ENCODE measurements around the gene FOSL1. TPM values are rescaled to one million over a fixed set of nuclear protein-coding genes. Genes with fewer than 3 reads are reported as not detected.
A peak's percentile ranks its signal among the peaks of the same experiment; 100 is the strongest.

The FOSL1 gene
- total and polyA plus RNA-seq, 2 of the 13 experiments (the other 11 are each of a cell fraction or from before 2014, with no cell fraction given): 4.0 to 4.1 TPM

DNA sequence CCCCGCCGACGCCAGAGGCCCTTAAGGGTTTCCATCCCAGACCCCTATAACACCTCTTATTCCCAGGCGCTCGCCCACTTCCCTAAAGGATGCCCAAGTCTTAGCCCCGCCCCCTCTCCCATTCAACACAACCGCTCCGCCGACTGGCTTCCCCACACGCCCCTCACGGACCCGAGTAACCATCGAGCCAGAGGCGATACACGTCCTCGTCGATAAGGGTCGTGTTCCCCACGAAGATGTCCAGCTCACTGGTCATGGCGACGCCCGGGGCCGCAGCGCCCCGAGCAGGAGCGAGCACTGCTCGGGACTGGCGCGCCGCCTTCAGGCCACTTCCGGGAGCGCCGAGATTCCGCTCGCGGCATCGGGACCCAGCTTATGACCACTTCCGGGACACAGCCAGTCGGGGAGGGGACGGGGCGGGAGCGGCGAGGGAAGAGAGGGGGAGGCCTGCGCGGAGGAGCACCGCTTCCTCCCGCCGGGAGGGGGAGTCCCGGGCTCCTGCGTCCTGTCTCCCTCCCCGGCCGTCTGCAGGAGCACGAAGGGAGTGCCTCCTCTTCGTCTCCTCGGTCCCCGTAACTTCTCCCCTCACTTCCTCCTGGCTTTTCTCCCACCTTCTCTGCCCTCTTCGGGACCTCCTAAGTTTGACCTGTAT is 11.9 kb downstream of the FOSL1 start, which contains the start of gene FIBP (continued):
- TF ChIP-seq LCORL (IDR thresholded peaks at IDR 0.05): no peak
- TF ChIP-seq LCORL (CRISPR knock-in tag; IDR thresholded peaks at IDR 0.05): peak; percentile 91
- TF ChIP-seq, protein P1, sequence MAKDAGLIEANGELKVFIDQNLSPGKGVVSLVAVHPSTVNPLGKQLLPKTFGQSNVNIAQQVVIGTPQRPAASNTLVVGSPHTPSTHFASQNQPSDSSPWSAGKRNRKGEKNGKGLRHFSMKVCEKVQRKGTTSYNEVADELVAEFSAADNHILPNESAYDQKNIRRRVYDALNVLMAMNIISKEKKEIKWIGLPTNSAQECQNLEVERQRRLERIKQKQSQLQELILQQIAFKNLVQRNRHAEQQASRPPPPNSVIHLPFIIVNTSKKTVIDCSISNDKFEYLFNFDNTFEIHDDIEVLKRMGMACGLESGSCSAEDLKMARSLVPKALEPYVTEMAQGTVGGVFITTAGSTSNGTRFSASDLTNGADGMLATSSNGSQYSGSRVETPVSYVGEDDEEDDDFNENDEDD (CRISPR knock-in tag; IDR thresholded peaks at IDR 0.05; ENCODE audit: borderline replicate concordance): peak; percentile 70; the same call in 1 of the 2 replicates
- peak; percentile 51 for TF ChIP-seq TBX2 (CRISPR knock-in tag; IDR thresholded peaks at IDR 0.05; ENCODE audit: borderline replicate concordance)
- TF ChIP-seq THAP11 (CRISPR knock-in tag; IDR thresholded peaks at IDR 0.05): peak; percentile 90
- peak; percentile 77 for TF ChIP-seq ZNF501 (CRISPR knock-in tag; IDR thresholded peaks at IDR 0.05)
- no peak for TF ChIP-seq SP1 (IDR thresholded peaks at IDR 0.05)
- peak; percentile 35; the same call in 1 of the 2 replicates for TF ChIP-seq SP1 (CRISPR knock-in tag; IDR thresholded peaks at IDR 0.05)
- TF ChIP-seq AGO2 (optimal IDR thresholded peaks at IDR 0.05; ENCODE audit: low read depth, low read length): peak; percentile 69
- TF ChIP-seq, protein P2, sequence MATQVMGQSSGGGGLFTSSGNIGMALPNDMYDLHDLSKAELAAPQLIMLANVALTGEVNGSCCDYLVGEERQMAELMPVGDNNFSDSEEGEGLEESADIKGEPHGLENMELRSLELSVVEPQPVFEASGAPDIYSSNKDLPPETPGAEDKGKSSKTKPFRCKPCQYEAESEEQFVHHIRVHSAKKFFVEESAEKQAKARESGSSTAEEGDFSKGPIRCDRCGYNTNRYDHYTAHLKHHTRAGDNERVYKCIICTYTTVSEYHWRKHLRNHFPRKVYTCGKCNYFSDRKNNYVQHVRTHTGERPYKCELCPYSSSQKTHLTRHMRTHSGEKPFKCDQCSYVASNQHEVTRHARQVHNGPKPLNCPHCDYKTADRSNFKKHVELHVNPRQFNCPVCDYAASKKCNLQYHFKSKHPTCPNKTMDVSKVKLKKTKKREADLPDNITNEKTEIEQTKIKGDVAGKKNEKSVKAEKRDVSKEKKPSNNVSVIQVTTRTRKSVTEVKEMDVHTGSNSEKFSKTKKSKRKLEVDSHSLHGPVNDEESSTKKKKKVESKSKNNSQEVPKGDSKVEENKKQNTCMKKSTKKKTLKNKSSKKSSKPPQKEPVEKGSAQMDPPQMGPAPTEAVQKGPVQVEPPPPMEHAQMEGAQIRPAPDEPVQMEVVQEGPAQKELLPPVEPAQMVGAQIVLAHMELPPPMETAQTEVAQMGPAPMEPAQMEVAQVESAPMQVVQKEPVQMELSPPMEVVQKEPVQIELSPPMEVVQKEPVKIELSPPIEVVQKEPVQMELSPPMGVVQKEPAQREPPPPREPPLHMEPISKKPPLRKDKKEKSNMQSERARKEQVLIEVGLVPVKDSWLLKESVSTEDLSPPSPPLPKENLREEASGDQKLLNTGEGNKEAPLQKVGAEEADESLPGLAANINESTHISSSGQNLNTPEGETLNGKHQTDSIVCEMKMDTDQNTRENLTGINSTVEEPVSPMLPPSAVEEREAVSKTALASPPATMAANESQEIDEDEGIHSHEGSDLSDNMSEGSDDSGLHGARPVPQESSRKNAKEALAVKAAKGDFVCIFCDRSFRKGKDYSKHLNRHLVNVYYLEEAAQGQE (IDR thresholded peaks at IDR 0.05; ENCODE audit: borderline replicate concordance in 1 of 2, low read depth in 1 of 2, low read length in 2 of 2): peak in 1 of 2 experiments; percentile 28; a peak in 1 of 4 replicates
- peak; percentile 51; the same call in 1 of the 2 replicates for TF ChIP-seq BHLHE40 (IDR thresholded peaks at IDR 0.05; ENCODE audit: low read length)
- peak; percentile 80 for TF ChIP-seq HOXA3 (CRISPR knock-in tag; IDR thresholded peaks at IDR 0.05)
- peak; percentile 53 for TF ChIP-seq STAG1 (CRISPR knock-in tag; IDR thresholded peaks at IDR 0.05)
- TF ChIP-seq ZNF546 (CRISPR knock-in tag; conservative IDR thresholded peaks at IDR 0.05): 0 out of 2 replicates have a peak, but pooled peaks have one; percentile 32
- TF ChIP-seq ZNF605 (CRISPR knock-in tag; IDR thresholded peaks at IDR 0.05): peak; percentile 77
- no peak for TF ChIP-seq MAFK (conservative IDR thresholded peaks at IDR 0.05 in 1 of 2, IDR thresholded peaks at IDR 0.05 in 1 of 2; ENCODE audit: low read length in 2 of 2)
- TF ChIP-seq SP4 (CRISPR knock-in tag; IDR thresholded peaks at IDR 0.05): peak; percentile 76
- TF ChIP-seq, protein P3, sequence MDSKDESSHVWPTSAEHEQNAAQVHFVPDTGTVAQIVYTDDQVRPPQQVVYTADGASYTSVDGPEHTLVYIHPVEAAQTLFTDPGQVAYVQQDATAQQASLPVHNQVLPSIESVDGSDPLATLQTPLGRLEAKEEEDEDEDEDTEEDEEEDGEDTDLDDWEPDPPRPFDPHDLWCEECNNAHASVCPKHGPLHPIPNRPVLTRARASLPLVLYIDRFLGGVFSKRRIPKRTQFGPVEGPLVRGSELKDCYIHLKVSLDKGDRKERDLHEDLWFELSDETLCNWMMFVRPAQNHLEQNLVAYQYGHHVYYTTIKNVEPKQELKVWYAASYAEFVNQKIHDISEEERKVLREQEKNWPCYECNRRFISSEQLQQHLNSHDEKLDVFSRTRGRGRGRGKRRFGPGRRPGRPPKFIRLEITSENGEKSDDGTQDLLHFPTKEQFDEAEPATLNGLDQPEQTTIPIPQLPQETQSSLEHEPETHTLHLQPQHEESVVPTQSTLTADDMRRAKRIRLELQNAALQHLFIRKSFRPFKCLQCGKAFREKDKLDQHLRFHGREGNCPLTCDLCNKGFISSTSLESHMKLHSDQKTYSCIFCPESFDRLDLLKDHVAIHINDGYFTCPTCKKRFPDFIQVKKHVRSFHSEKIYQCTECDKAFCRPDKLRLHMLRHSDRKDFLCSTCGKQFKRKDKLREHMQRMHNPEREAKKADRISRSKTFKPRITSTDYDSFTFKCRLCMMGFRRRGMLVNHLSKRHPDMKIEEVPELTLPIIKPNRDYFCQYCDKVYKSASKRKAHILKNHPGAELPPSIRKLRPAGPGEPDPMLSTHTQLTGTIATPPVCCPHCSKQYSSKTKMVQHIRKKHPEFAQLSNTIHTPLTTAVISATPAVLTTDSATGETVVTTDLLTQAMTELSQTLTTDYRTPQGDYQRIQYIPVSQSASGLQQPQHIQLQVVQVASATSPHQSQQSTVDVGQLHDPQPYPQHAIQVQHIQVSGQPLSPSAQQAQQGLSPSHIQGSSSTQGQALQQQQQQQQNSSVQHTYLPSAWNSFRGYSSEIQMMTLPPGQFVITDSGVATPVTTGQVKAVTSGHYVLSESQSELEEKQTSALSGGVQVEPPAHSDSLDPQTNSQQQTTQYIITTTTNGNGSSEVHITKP (CRISPR knock-in tag; IDR thresholded peaks at IDR 0.05; ENCODE audit: low read depth): peak; percentile 84
- no peak for TF ChIP-seq ZFP37 (CRISPR knock-in tag; IDR thresholded peaks at IDR 0.05; ENCODE audit: borderline replicate concordance)
